GM19193 (cell line): ENCODE measurements around the gene EIF2AK3.
A peak's percentile ranks its signal among the peaks of the same experiment; 100 is the strongest.

Experiments used
- POLR2A ChIP-seq: IDR thresholded peaks from 4 replicates; pipeline ENCODE4 v1.6.1; 2011; ENCODE audit not compliant: insufficient read depth, insufficient read length; ENCODE audit errors: extremely low read depth

The EIF2AK3 gene

DNA sequence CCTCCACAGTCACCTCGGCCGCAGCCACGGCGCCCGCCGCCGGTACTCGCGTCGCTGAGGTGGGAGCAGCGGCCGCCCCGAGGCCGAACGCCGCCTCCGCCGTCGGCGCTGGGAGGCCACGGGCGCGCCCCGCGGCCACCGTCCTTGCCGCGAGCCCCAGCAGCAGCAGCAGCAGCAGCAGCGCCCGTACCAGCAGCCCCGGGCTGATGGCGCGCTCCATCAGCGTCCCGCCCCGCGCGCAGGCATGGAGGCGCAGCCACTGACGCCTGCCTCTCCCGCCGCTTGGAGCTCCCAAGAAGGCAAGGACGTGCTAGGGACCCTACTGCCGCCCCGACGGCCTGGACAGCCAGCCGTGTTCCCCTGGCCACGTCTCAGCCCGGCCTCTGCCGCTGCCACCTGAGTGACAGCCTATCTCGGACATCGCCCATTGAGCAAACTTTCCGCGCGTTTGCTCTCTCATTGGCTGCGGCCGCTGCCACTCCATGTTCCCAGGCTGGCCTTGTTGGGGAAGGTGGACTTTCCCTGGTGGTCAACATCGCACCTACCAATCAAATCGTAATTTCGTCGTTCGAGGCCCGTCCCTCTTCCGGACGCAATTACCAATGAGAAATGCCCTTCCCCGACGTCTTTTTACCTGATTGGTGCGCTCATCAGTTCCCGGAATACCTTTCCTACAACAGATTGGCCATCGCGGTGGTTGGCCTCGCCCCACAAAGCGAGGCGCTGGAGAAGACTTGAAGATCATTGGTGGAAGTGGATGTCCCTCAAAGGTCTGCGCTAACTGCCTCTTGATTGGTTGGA, at the start of gene EIF2AK3:
EIF2AK3 (minus strand) TSS at position 410 of the 801 bp plus-strand sequence; CDS start at position 220, 190 bp downstream.
- TF ChIP-seq POLR2A, result peak; percentile 90

DNA sequence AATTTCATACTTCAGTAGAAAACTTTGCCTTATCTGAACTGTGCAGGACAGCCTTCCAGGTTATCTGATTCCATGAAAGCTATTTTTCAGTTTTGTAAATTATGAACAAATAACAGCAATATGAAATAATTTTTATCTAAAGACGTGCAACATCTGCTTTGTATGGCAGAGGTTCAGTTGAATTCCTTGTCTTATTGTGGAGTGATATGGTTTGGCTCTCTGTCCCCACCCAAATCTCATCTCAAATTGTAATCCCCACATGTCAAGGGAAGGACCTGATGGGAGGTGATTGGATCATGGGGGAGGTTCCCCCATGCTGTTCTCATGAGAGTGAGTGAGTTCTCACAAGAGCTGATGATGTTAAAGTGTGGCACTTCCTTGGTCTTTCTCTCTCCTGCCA, 46.1 kb upstream of the EIF2AK3 start:
- TF ChIP-seq POLR2A, result no peak

DNA sequence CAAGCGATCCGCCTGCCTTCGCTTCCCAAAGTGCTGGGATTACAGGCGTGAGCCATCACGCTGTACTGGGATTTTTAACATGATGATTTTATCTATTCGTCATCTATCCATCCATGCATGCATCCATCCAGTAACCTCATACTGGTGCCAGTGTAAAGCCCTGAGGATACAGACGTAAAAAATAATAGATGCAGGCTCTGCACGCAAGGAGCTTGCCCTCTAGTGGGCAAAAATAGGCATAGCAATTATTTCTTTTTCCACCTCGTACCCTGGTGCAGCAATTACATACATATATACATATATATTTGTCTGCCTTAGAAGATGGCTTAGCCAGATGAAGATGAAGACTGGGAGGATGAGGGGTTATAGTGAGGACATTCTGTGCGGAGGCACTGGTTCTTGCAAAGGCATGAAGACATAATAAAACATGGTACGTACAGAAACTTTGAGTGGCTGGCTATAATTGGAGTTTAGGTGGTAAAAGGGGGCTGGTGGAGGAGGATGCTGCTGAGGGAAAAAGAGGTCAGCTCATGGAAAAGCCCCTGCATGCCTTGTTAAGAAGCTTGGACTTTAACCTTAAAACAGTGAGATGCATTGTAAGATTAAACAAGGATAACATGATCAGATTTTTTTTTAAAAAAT, 44.6 kb upstream of the EIF2AK3 start:
- TF ChIP-seq POLR2A, result no peak

DNA sequence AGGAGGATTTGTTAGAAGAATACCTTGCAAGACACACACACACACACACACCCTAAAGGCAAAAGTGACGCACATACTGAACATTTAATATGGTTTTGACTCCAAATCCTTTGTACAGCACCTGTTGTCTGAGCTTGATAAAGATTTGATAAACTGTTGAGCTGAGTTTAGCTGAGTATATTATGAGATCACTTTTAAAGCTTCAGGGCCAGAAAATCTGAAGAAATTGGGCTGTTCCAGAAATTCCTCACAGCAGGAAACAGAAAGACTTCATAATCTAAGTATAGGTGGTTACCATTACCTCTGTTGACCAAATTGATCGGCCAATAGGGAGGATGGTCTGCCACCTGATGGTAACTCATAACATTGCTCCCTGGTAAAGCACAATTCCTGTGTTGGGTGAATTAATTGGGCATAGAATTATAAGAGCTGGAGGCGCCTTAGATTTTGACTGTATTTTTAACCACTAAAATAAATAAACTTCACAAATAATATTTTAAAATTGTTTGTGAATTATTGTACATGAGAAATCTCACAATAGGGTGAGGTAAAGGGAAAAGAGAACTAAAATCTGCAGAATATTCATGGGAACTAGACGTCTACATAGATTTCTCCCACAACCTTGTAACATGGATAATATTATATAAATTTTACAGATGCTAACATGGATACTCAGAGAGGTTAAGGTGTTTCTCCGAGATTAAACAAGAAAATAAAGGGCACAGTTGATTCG, 42.4 kb upstream of the EIF2AK3 start:
- TF ChIP-seq POLR2A, result no peak

DNA sequence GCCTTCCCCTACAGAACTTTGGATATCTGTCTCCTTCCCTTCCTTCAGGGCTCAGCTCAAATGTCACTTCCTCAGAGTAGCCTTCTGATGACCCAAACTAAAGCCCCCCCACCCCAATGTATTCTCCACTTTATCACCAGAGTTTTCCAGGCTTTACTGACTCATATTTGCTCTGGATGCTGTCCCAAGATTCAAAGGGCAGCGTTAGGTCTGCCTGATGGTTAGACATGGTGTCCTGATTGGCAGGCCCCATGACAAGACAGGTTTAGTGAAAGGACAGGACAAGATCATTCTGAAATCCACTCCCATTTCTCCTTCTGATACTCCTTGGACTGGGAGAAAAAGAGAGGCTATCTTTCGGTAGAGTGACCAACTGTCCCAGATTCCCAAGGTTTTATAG, 41.6 kb upstream of the EIF2AK3 start:
- TF ChIP-seq POLR2A, result no peak

DNA sequence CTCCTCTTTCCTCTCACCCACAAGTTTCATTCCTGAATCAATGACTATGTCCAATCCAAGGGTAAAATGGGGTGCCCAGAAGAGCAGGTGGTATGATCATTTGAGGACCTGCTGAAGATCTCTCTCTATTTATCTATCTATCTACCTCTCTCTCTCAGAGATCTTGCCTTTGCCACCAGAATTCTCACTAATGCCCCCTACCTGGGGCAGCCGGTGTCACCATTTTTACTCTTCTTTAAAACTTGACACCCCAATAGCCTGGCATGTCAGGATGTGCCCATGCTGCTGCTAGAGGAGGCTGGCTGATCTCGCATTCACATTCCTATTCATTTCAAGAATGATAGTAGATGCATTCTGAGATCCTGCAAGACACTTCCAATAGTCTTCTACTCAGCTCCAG, 40.0 kb upstream of the EIF2AK3 start:
- TF ChIP-seq POLR2A, result no peak

DNA sequence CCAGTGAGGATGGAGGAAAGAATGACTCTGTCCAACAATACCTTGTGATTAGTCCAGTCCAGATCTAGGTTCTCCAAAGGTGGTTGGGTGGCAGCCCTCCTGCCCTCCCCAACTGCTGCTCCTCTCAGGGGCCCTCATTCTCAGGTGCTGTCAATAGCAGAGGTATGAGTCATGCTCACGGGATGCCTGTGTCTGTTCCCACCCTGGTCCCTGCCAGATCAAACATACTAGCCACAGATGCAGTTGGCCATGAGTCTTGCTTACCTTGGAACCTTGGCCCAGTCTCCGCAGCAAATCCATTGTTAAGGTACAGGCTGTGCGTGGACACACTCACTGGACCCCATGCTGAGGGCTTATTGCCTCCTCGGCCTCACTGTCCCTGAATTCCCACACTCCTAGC, 39.3 kb upstream of the EIF2AK3 start:
- TF ChIP-seq POLR2A, result no peak

DNA sequence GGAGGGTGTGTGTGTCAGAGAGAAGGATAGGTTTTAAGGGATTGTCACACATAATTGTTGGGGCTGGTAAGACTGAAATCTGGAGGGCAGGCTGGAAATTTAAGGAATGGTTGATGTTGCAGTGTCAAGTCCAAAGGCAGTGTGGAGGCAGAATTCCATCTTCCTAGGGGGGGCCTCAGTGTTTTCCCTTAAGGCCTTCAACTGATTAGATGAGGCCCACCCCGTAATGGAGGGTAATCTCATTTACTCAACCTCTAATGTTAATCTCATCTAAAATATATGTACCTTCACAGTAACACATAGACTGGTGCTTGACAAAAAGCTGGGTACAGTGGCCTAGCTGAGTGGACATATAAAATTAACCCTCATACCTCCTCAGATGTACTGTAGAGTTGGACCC, 33.4 kb upstream of the EIF2AK3 start:
- no peak for TF ChIP-seq POLR2A

DNA sequence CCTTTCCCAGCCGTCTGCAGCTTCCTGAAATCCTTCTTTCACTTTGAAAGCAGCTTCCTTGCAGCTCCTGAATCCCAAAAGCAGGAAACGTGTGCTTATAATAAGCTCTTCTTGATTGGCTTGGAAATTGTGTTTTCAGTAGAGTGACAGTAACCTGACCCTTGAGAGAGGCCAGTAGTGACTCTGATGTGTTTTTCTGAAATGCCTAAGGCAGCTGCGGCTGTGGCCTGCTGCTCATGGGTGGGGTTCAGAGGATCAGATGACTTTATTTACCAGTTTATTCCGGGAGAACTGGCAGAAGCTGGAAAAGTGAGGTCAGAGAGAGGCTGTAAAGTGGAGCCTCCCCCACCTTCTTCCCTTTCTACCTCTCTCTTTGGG, 32.3 kb upstream of the EIF2AK3 start:
- no peak for TF ChIP-seq POLR2A

DNA sequence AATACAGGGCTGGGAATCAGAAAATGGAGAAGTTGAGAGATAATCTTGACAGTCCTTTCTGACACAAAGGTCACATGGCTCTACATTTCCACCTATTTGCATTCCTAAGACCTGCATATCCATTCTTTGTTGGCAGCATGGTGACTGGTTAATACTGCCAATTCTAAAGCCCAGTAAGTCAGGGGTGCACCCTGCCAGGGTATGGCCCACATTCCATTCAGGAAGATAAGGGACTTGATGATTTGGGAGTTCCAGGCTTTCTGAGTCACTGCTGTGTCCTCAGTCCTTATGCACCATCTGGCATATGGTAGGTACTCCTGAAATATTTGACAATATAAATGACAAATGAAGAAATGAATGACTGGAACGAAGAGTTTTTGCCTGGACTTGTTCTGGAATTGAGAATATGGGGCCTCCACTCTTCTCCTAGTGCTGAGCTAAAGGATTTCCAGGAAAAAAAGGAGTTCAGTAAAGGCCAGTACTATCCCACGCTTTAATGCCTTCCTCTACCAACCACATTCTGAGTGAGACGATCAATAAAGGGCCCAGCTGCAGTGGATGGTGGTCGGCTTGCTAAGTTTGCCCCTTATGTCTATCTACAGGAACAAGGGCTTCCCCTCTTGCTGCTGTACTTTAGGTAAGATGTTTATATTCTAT, 31.7 kb upstream of the EIF2AK3 start:
- no peak for TF ChIP-seq POLR2A

DNA sequence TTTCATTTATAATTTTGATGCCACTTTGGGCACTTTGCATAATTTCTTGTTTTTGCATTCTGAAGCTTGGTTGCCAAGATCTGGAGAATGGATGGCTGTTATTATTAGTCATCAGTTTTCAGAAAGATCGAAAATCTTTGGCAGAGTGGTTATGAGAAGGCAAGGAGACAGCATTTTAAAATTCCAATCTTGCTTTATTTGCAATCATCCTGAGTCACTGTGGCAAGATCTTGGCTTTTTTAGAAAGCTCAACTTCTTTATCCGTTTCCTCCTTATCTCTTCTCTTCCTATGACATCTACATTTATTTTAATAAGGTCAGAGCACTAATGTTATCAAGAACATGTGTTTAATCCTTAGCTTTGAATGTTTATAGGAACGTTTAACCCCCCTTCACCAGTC, 31.1 kb upstream of the EIF2AK3 start:
- TF ChIP-seq POLR2A, result no peak

DNA sequence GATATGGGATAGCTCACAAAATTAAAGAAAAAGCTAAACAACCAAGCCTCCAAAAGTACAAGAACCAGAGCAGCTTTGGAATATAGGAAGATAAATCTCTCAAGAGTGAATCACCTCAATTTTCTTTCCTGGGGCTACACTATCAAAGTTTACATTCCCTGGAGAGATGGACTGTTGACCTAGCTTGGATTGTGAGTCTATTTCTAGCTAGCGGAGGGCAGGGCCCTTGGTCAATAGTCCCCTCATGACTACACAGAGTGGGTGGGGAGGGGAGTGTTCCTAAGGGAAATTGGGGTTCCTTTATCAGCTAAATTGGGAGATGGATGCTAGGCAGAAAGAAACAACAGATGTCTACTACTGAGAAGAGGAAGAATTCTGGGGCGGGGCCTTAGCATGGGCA, 29.9 kb upstream of the EIF2AK3 start:
- no peak for TF ChIP-seq POLR2A

DNA sequence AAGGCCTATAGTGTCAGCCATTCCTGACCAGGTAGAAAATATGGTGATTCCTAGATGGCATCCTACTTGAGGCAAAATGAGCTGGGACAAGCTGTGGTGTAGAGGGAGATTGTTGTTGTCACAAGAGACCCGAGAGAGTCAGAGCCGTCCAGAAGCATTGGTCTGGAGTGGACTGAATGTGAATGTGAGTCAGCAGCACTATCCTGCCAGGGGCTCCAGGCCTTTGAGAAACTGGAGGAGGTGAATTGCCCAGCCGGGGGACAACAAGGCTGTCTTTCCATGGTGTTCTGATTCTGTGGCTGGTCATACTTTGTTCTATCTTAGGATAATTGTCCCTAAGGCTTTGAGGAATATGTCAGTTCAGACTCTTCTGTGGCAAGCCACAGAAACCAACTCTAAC, 29.4 kb upstream of the EIF2AK3 start:
- TF ChIP-seq POLR2A, result no peak

DNA sequence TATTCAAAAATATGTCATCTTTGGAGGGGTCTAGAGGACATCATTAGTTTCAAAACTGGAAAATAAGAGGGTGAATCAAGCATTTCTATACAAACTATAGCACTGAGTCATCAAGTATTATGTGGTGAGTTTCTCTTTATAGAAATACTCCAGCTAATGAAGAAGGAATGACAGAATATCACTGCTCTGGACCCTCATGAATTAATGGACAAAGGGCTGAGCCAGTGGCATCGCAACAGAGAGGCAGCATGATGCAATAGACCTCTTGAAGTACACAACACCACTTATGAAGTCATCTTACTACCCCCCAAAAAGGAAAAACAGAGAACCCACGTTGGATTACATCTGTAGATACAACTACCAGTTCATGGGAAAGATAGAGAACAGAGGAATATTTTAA, 27.4 kb upstream of the EIF2AK3 start:
- no peak for TF ChIP-seq POLR2A

DNA sequence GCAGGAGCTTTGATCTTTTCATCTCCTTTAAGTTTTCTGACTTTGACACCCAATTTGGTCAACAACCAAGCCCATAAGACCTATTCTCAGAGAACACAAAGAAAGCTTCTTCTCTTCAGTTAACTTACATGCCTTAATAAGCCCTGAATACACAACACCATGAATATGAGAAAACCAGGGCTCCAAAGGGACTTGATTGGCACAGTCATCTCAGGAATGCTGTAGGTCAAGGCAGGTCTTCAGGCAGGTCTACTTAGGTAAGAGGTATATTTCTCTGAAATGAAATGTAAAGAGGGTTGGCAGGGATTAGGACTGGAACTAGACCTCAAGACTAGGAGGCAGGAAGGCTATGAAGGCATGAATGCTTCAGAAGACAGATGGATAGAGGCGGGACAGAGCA, 24.4 kb upstream of the EIF2AK3 start:
- TF ChIP-seq POLR2A, result no peak
